HEK293 (cell line): ENCODE data around the gene ESR1.

Experiments used
- OSR2 ChIP-seq: fragments of 450-650 bp; formaldehyde crosslinking; IDR thresholded peaks from 2 replicates; pipeline ENCODE4 v1.5.1; 2016; ENCODE audit warnings: missing biosample characterization, missing genetic modification characterization
- YY1 ChIP-seq: fragments of 450-650 bp; formaldehyde crosslinking; IDR thresholded peaks from 2 replicates; pipeline ENCODE4 v1.5.1; 2018; ENCODE audit warnings: missing biosample characterization, missing genetic modification characterization
- ZNF623 ChIP-seq: fragments of 450-650 bp; formaldehyde crosslinking; IDR thresholded peaks from 2 replicates; pipeline ENCODE4 v1.5.1; 2016; ENCODE audit warnings: missing biosample characterization, missing genetic modification characterization
- TF ChIP-seq, protein P1 (sequence below): fragments of 450-650 bp; formaldehyde crosslinking; conservative IDR thresholded peaks from 2 replicates; pipeline ENCODE4 v1.5.1; 2016; ENCODE audit warnings: low read depth, missing biosample characterization, missing genetic modification characterization

DNA sequence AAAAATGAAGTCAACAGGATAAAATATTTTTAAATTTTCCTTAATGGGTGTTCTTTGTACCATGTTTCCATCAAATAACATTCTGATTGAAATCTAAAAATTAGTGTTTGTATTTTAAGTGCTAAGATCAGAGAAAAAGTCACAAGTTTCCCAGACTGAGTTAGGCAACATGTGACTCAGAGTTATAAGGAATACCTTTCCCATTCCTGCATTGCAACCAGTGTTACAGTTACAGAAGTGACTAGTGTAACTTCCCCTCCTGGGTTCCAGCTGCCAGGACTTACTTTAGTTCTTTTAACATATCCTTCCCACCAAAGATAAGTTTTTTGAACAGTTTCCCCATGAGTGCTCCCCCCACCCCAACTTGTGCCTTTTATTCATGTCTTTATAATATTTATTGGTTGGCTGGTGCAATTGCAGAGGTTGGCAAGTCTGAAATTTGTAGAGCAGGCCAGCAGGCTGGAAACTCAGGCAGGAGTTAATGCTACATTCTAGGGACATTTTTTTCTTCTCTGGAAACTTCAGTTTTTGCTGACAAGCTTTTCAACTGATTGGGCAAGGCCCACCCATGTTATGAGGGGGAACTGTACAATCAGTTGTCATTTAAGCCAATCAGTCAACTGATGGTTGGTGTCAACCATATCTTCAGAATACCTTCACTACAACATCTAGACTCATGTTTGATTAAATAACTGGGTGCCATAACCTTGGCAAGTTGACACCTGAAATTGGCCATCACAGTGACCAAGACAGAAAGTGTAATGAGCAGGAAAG is 22.9 kb upstream of the ESR1 start:
- TF ChIP-seq, protein P1, sequence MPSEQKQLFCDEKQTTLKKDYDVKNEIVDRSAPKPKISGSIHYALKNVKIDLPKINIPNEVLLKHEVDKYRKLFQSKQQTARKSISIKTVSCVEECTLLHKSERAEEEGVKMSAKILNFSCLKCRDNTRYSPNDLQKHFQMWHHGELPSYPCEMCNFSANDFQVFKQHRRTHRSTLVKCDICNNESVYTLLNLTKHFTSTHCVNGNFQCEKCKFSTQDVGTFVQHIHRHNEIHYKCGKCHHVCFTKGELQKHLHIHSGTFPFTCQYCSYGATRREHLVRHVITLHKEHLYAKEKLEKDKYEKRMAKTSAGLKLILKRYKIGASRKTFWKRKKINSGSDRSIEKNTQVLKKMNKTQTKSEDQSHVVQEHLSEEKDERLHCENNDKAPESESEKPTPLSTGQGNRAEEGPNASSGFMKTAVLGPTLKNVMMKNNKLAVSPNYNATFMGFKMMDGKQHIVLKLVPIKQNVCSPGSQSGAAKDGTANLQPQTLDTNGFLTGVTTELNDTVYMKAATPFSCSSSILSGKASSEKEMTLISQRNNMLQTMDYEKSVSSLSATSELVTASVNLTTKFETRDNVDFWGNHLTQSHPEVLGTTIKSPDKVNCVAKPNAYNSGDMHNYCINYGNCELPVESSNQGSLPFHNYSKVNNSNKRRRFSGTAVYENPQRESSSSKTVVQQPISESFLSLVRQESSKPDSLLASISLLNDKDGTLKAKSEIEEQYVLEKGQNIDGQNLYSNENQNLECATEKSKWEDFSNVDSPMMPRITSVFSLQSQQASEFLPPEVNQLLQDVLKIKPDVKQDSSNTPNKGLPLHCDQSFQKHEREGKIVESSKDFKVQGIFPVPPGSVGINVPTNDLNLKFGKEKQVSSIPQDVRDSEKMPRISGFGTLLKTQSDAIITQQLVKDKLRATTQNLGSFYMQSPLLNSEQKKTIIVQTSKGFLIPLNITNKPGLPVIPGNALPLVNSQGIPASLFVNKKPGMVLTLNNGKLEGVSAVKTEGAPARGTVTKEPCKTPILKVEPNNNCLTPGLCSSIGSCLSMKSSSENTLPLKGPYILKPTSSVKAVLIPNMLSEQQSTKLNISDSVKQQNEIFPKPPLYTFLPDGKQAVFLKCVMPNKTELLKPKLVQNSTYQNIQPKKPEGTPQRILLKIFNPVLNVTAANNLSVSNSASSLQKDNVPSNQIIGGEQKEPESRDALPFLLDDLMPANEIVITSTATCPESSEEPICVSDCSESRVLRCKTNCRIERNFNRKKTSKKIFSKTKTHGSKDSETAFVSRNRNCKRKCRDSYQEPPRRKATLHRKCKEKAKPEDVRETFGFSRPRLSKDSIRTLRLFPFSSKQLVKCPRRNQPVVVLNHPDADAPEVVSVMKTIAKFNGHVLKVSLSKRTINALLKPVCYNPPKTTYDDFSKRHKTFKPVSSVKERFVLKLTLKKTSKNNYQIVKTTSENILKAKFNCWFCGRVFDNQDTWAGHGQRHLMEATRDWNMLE (tag by site-specific recombination) = no peak
- TF ChIP-seq OSR2 = no peak
- no peak for TF ChIP-seq YY1 (tag by site-specific recombination)
- TF ChIP-seq ZNF623 = no peak
